ENCODE measurements around the gene ARHGAP26.

DNA sequence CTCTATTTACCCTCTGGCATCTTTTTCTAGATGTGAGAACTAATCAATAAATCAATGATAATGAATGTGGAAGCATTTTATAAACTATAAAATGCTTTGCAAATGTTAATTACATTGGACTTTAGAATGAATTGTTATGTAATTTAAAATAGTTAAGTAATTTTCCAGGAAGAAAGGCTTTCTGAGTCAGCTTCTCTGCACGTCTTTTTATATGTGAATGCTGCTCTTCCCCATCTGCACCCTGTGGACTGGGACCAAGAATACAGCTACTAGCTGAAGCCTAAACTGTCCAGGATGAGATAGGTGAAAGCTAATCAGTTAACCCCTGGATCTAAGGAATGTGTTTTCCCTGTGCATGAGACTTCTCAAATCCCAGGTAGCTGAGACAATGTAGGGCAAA lies 340.4 kb downstream of the ARHGAP26 start:
- TF ChIP-seq CTCF (IDR thresholded peaks at IDR 0.05) = no peak
- TF ChIP-seq SIN3A (IDR thresholded peaks at IDR 0.05; ENCODE audit: borderline replicate concordance, insufficient read depth, low read depth, low read length) = no peak
- TF ChIP-seq POLR2AphosphoS5 (IDR thresholded peaks at IDR 0.05; ENCODE audit: low read depth, low read length) = no peak
- TF ChIP-seq, protein P1, sequence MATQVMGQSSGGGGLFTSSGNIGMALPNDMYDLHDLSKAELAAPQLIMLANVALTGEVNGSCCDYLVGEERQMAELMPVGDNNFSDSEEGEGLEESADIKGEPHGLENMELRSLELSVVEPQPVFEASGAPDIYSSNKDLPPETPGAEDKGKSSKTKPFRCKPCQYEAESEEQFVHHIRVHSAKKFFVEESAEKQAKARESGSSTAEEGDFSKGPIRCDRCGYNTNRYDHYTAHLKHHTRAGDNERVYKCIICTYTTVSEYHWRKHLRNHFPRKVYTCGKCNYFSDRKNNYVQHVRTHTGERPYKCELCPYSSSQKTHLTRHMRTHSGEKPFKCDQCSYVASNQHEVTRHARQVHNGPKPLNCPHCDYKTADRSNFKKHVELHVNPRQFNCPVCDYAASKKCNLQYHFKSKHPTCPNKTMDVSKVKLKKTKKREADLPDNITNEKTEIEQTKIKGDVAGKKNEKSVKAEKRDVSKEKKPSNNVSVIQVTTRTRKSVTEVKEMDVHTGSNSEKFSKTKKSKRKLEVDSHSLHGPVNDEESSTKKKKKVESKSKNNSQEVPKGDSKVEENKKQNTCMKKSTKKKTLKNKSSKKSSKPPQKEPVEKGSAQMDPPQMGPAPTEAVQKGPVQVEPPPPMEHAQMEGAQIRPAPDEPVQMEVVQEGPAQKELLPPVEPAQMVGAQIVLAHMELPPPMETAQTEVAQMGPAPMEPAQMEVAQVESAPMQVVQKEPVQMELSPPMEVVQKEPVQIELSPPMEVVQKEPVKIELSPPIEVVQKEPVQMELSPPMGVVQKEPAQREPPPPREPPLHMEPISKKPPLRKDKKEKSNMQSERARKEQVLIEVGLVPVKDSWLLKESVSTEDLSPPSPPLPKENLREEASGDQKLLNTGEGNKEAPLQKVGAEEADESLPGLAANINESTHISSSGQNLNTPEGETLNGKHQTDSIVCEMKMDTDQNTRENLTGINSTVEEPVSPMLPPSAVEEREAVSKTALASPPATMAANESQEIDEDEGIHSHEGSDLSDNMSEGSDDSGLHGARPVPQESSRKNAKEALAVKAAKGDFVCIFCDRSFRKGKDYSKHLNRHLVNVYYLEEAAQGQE (IDR thresholded peaks at IDR 0.05; ENCODE audit: insufficient read depth in 1 of 2, low read depth in 2 of 2, low read length in 1 of 2) = no peak
- no peak for TF ChIP-seq TCF7L2 (IDR thresholded peaks at IDR 0.05; ENCODE audit: low read depth, low read length)
